K562 (cell line): ENCODE measurements around the gene GPSM3. TPM values are rescaled to one million over a fixed set of nuclear protein-coding genes. Genes with fewer than 3 reads are reported as not detected.

Experiments used
- ELF2 ChIP-seq: fragments of 250-450 bp; sonication (Bioruptor Pico); IDR thresholded peaks from 2 replicates; pipeline ENCODE4 v1.5.0; 2021; ENCODE audit warnings: mild to moderate bottlenecking
- FOXA3 ChIP-seq, 2 experiments: fragments of 450-650 bp in 1 of 2; sonication (generic) in 1 of 2; formaldehyde crosslinking; IDR thresholded peaks in 1 of 2; conservative IDR thresholded peaks in 1 of 2; 2 replicates each; pipeline versions ENCODE4 v1.4.0 to v1.8.0; 2020 to 2022; ENCODE audit warnings: mild to moderate bottlenecking in 2 of 2, missing genetic modification reagents in 1 of 2
- HLTF ChIP-seq: fragments of 450-650 bp; IDR thresholded peaks from 2 replicates; pipeline ENCODE4 v1.6.1; 2016
- IFI16 ChIP-seq: fragments of 250-450 bp; sonication (Bioruptor Pico); IDR thresholded peaks from 2 replicates; pipeline ENCODE4 v2.1.2; 2022; ENCODE audit warnings: mild to moderate bottlenecking, inconsistent platforms
- L3MBTL2 ChIP-seq: fragments of 450-650 bp; IDR thresholded peaks from 2 replicates; pipeline ENCODE4 v1.6.1; 2016; ENCODE audit warnings: mild to moderate bottlenecking, moderate library complexity
- MCM7 ChIP-seq, 2 experiments: fragments of 450-650 bp; IDR thresholded peaks; 2 replicates each; pipeline ENCODE4 v1.6.1; 2016 to 2018
- PHB2 ChIP-seq: fragments of 450-650 bp; IDR thresholded peaks from 2 replicates; pipeline ENCODE4 v1.6.1; 2017; ENCODE audit warnings: low read depth
- PTBP1 ChIP-seq: fragments of 200-400 bp; formaldehyde crosslinking; IDR thresholded peaks from 2 replicates; pipeline ENCODE4 v1.6.1; 2017; ENCODE audit warnings: low read depth, low read length
- SETDB1 ChIP-seq: IDR thresholded peaks from one replicate; pipeline ENCODE4 v1.6.1; 2012; ENCODE audit warnings: low read length, control low read depth, inconsistent platforms
- SMC3 ChIP-seq: conservative IDR thresholded peaks from 2 replicates; pipeline ENCODE4 v1.6.1; 2011; ENCODE audit warnings: low read depth, low read length, improper control_type of control experiment; ENCODE audit not compliant: insufficient read depth
- ZNF143 ChIP-seq: sonication (generic); formaldehyde crosslinking; IDR thresholded peaks from 2 replicates; pipeline ENCODE4 v1.9.0; 2022; ENCODE audit warnings: mild to moderate bottlenecking, missing genetic modification reagents
- ZNF23 ChIP-seq: fragments of 250-450 bp; sonication (Bioruptor Pico); IDR thresholded peaks from 2 replicates; pipeline ENCODE4 v1.4.0; 2020; ENCODE audit warnings: mild to moderate bottlenecking
- ZNF253 ChIP-seq: fragments of 250-450 bp; sonication (Bioruptor Pico); conservative IDR thresholded peaks from 2 replicates; pipeline ENCODE4 v1.6.1; 2021; ENCODE audit warnings: mild to moderate bottlenecking
- ZNF445 ChIP-seq: fragments of 250-450 bp; sonication (Bioruptor Pico); IDR thresholded peaks from 2 replicates; pipeline ENCODE4 v1.4.0; 2020; ENCODE audit warnings: low read depth, mild to moderate bottlenecking, moderate library complexity
- polyA plus RNA-seq, 8 experiments: library from polyadenylated mRNA; depleted of rRNA in 4 of 8; stranded (reverse) in 5 of 8; unstranded in 3 of 8; fragments of >200 nt; fragmentation: Nextera tagmentation in 2 of 8; fragmentation: Illumina TruSeq in 1 of 8; extraction: Ambion mirVana in 2 of 8; extraction: Trizol in 1 of 8; gene quantifications; 2 replicates each; pipeline versions ENCODE4 v1.2.1 to v1.2.3, GENCODE V29; 2011 to 2014; ENCODE audit warnings: inconsistent platforms in 1 of 8, missing spikeins in 1 of 8
- total RNA-seq, 7 experiments: library from RNA; depleted of rRNA in 6 of 7; stranded (reverse); fragments of >200 nt in 6 of 7; fragmentation: Illumina TruSeq in 2 of 7; extraction: Trizol in 2 of 7; gene quantifications; 2 replicates each; pipeline versions ENCODE4 v1.2.1 to v1.2.3, GENCODE V29; 2011 to 2021; ENCODE audit warnings: low replicate concordance in 1 of 7
- TF ChIP-seq, protein P1 (sequence below), 2 experiments: IDR thresholded peaks in 1 of 2; conservative IDR thresholded peaks in 1 of 2; 2 replicates each; pipeline ENCODE4 v1.6.1; 2016; ENCODE audit warnings: low read depth in 2 of 2, mild to moderate bottlenecking in 1 of 2, missing compliant biosample characterization in 1 of 2, missing genetic modification characterization in 1 of 2, moderate library complexity in 1 of 2
- TF ChIP-seq, protein P2 (sequence below): fragments of 250-450 bp; sonication (Bioruptor Pico); IDR thresholded peaks from 2 replicates; pipeline ENCODE4 v1.8.0; 2021; ENCODE audit warnings: mild to moderate bottlenecking, moderate library complexity
- TF ChIP-seq, protein P3 (sequence below): sonication (generic); formaldehyde crosslinking; IDR thresholded peaks from 2 replicates; pipeline ENCODE4 v1.9.0; 2022; ENCODE audit warnings: mild to moderate bottlenecking, missing genetic modification reagents
- TF ChIP-seq, protein P4 (sequence below): fragments of 450-650 bp; formaldehyde crosslinking; IDR thresholded peaks from 2 replicates; pipeline ENCODE4 v1.4.0; 2020; ENCODE audit warnings: mild to moderate bottlenecking, mixed read lengths
- TF ChIP-seq, protein P5 (sequence below): fragments of 250-450 bp; sonication (Bioruptor Pico); IDR thresholded peaks from 2 replicates; pipeline ENCODE4 v1.4.0; 2020; ENCODE audit warnings: mild to moderate bottlenecking, moderate library complexity, borderline replicate concordance

GPSM3 gene
- total and polyA plus RNA-seq, 9 of the 15 experiments (the other 6 are each of a cell fraction or from before 2014, with no cell fraction given): 5.3 to 42.6 (median 24.4) TPM

DNA sequence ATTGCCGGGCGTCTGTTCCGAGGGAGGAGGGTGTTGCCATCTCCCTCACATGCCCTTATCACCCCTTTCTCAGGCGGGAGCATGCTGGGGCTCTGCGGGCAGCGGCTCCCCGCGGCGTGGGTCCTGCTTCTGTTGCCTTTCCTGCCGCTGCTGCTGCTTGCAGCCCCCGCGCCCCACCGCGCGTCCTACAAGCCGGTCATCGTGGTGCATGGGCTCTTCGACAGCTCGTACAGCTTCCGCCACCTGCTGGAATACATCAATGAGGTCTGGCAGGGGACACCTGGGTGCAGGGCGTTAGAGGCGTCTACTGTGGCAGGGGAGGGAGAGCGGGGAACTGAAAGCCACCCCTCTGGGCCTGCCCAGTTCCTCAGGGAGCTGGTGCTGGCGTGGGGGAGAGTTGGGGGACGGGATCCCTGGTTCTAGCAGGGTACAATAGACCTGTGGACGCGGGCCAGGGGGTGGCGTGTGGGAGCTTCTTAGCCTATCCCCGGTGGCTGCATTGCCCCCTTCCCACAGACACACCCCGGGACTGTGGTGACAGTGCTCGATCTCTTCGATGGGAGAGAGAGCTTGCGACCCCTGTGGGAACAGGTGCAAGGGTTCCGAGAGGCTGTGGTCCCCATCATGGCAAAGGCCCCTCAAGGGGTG is 37.8 kb downstream of the GPSM3 start (continued):
- TF ChIP-seq PTBP1 (no peak), IFI16 (no peak), ZNF143 (CRISPR knock-in tag) (0 out of 2 replicates have a peak, but pooled peaks have one; percentile 25), SMC3 (peak; percentile 72; the same call in 1 of the 2 replicates), PHB2 (no peak), FOXA3 (CRISPR knock-in tag; conservative IDR thresholded peaks at IDR 0.05 in 1 of 2, IDR thresholded peaks at IDR 0.05 in 1 of 2) (no peak), MCM7 (IDR thresholded peaks at IDR 0.05) (0 out of 4 replicates have a peak, but pooled peaks of 1 of the 2 experiments have one; percentile 71), ELF2 (peak; percentile 72), SETDB1 (no peak), L3MBTL2 (peak; percentile 80; the same call in 1 of the 2 replicates), ZNF445 (no peak), ZNF23 (CRISPR knock-in tag) (no peak), ZNF253 (CRISPR knock-in tag) (no peak), HLTF (peak; percentile 12)
- TF ChIP-seq, protein P1, sequence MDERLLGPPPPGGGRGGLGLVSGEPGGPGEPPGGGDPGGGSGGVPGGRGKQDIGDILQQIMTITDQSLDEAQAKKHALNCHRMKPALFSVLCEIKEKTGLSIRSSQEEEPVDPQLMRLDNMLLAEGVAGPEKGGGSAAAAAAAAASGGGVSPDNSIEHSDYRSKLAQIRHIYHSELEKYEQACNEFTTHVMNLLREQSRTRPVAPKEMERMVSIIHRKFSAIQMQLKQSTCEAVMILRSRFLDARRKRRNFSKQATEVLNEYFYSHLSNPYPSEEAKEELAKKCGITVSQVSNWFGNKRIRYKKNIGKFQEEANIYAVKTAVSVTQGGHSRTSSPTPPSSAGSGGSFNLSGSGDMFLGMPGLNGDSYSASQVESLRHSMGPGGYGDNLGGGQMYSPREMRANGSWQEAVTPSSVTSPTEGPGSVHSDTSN (CRISPR knock-in tag; IDR thresholded peaks at IDR 0.05; ENCODE audit: low read depth): no peak
- TF ChIP-seq, protein P1 (tag; conservative IDR thresholded peaks at IDR 0.05; ENCODE audit: low read depth): no peak
- TF ChIP-seq, protein P2, sequence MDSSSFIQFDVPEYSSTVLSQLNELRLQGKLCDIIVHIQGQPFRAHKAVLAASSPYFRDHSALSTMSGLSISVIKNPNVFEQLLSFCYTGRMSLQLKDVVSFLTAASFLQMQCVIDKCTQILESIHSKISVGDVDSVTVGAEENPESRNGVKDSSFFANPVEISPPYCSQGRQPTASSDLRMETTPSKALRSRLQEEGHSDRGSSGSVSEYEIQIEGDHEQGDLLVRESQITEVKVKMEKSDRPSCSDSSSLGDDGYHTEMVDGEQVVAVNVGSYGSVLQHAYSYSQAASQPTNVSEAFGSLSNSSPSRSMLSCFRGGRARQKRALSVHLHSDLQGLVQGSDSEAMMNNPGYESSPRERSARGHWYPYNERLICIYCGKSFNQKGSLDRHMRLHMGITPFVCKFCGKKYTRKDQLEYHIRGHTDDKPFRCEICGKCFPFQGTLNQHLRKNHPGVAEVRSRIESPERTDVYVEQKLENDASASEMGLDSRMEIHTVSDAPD: no peak
- TF ChIP-seq, protein P3, sequence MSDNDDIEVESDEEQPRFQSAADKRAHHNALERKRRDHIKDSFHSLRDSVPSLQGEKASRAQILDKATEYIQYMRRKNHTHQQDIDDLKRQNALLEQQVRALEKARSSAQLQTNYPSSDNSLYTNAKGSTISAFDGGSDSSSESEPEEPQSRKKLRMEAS (CRISPR knock-in tag): peak; percentile 90
- TF ChIP-seq, protein P4, sequence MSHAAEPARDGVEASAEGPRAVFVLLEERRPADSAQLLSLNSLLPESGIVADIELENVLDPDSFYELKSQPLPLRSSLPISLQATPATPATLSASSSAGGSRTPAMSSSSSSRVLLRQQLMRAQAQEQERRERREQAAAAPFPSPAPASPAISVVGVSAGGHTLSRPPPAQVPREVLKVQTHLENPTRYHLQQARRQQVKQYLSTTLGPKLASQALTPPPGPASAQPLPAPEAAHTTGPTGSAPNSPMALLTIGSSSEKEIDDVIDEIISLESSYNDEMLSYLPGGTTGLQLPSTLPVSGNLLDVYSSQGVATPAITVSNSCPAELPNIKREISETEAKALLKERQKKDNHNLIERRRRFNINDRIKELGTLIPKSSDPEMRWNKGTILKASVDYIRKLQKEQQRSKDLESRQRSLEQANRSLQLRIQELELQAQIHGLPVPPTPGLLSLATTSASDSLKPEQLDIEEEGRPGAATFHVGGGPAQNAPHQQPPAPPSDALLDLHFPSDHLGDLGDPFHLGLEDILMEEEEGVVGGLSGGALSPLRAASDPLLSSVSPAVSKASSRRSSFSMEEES (CRISPR knock-in tag): no peak
- TF ChIP-seq, protein P5, sequence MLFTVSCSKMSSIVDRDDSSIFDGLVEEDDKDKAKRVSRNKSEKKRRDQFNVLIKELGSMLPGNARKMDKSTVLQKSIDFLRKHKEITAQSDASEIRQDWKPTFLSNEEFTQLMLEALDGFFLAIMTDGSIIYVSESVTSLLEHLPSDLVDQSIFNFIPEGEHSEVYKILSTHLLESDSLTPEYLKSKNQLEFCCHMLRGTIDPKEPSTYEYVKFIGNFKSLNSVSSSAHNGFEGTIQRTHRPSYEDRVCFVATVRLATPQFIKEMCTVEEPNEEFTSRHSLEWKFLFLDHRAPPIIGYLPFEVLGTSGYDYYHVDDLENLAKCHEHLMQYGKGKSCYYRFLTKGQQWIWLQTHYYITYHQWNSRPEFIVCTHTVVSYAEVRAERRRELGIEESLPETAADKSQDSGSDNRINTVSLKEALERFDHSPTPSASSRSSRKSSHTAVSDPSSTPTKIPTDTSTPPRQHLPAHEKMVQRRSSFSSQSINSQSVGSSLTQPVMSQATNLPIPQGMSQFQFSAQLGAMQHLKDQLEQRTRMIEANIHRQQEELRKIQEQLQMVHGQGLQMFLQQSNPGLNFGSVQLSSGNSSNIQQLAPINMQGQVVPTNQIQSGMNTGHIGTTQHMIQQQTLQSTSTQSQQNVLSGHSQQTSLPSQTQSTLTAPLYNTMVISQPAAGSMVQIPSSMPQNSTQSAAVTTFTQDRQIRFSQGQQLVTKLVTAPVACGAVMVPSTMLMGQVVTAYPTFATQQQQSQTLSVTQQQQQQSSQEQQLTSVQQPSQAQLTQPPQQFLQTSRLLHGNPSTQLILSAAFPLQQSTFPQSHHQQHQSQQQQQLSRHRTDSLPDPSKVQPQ (CRISPR knock-in tag): no peak
